Sigmoid colon (tissue), 7 donors: ENCODE measurements around the gene MAPK10. TPM values are rescaled to one million over a fixed set of nuclear protein-coding genes. Genes with fewer than 3 reads are reported as not detected.

Experiments
- DNase-seq: peaks from one replicate; pipeline ENCODE4 v3.0.0-alpha.2; 2019
- H3K27ac ChIP-seq, 4 donors: fragments of 200-600 bp; sonication (generic); one replicate each; pipeline ENCODE4 v1.5.1; 2016 to 2019; ENCODE audit warnings: mild to moderate bottlenecking in 1 of 4
- H3K27me3 ChIP-seq, 3 donors: fragments of 200-600 bp; sonication (generic); one replicate each; pipeline ENCODE4 v1.5.1; 2019; ENCODE audit warnings: mild to moderate bottlenecking in 1 of 3
- H3K36me3 ChIP-seq, 4 donors: fragments of 200-600 bp; sonication (generic); one replicate each; pipeline ENCODE4 v1.5.1; 2016 to 2019
- H3K4me1 ChIP-seq, 4 donors: fragments of 200-600 bp; sonication (generic); one replicate each; pipeline ENCODE4 v1.5.1; 2017 to 2019
- H3K4me3 ChIP-seq, 4 donors: fragments of 200-600 bp; sonication (generic); one replicate each; pipeline ENCODE4 v1.5.1; 2017 to 2019; ENCODE audit warnings: mild to moderate bottlenecking in 2 of 4, moderate library complexity in 1 of 4
- H3K9me3 ChIP-seq, 4 donors: fragments of 200-600 bp in 3 of 4; sonication (generic) in 3 of 4; one replicate each; pipeline versions ENCODE4 v1.5.1 to v1.6.1; 2013 to 2019
- EP300 ChIP-seq, 4 donors: sonication (generic); formaldehyde crosslinking; IDR thresholded peaks; one replicate each; pipeline ENCODE4 v1.6.1; 2017; ENCODE audit warnings: antibody characterized with exemption in 4 of 4
- POLR2A ChIP-seq, 2 donors: fragments of 450-650 bp; IDR thresholded peaks; one replicate each; pipeline ENCODE4 v1.6.1; 2016; ENCODE audit warnings: antibody characterized with exemption in 2 of 2, mild to moderate bottlenecking in 2 of 2, moderate library complexity in 2 of 2
- POLR2AphosphoS5 ChIP-seq, 4 donors: sonication (generic); formaldehyde crosslinking; IDR thresholded peaks; one replicate each; pipeline ENCODE4 v1.6.1; 2017; ENCODE audit warnings: antibody characterized with exemption in 4 of 4
- WGBS, 2 donors: extraction: QIAGEN DNeasy Blood & Tissue Kit; methylation state at CpG; one replicate each; pipeline ENCODE4 v1.1.7; 2013; 5-methylcytosine and 5-hydroxymethylcytosine counted together
- intact Hi-C: fragments of 100-400 bp; cut with DNase I; formaldehyde crosslinking; loops from one replicate; pipeline ENCODE4 v1.15.1; 2023
- polyA plus RNA-seq, 3 donors: library from polyadenylated mRNA; stranded (reverse); fragments of 200-250 nt; gene quantifications; one replicate each; pipeline ENCODE4 v1.2.3, GENCODE V29; 2013
- total RNA-seq, 4 donors: library from RNA; depleted of rRNA; stranded (reverse); fragments of >200 nt; gene quantifications; one replicate each; pipeline ENCODE4 v1.1.0, GENCODE V29; 2016
- TF ChIP-seq, protein P1 (sequence below), 4 experiments: fragments of 450-650 bp in 3 of 4; fragments of 200-600 bp in 1 of 4; IDR thresholded peaks; one replicate each; pipeline ENCODE4 v1.5.1; 2016 to 2019; ENCODE audit warnings: antibody characterized with exemption in 4 of 4, mild to moderate bottlenecking in 3 of 4, moderate library complexity in 2 of 4
- donor health status: healthy with polysubstance abuse.
- donor health status: Bipolar disorder and iron deficiency.
- donor health status: healthy.

MAPK10 gene
- total and polyA plus RNA-seq, 7 donors, result 3.0 to 28.5 (median 24.3) TPM

DNA sequence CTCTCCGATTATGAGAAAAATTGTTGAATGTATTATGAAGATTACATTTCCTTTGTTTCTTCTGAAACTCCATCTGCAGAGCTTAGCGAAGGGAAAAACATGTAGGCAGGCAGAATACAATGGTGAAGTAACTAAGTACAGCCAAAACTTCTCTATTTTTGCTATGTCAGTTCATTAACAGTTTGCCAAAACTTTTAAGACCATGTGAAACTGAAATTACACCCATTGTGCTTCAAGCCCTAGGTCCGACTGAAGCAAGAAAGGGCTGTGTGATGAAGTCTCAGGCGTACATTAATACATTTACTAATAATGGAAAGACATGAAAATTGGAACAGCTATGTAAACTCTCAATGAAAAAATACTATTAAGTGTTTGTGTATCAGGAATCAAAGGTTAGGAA is 398.0 kb downstream of the MAPK10 start:
- Histone ChIP-seq H3K9me3 (no peaks in the 10 kb centered on the region), H3K36me3 (no peaks in the 10 kb centered on the region), H3K27ac (no peak overlapping the region), H3K4me3 (no peak overlapping the region), H3K4me1 (peaks cover 0 to 14% (median 13%) of the 10 kb centered on the region in 4 donors), H3K27me3 (no peaks in the 10 kb centered on the region)
- no peak for DNase-seq
- intact Hi-C loops, result no loop called here
- TF ChIP-seq POLR2AphosphoS5 (IDR thresholded peaks at IDR 0.05), result no peak
- TF ChIP-seq EP300 (IDR thresholded peaks at IDR 0.05), result no peak
- TF ChIP-seq POLR2A (IDR thresholded peaks at IDR 0.05), result no peak
- TF ChIP-seq, protein P1, sequence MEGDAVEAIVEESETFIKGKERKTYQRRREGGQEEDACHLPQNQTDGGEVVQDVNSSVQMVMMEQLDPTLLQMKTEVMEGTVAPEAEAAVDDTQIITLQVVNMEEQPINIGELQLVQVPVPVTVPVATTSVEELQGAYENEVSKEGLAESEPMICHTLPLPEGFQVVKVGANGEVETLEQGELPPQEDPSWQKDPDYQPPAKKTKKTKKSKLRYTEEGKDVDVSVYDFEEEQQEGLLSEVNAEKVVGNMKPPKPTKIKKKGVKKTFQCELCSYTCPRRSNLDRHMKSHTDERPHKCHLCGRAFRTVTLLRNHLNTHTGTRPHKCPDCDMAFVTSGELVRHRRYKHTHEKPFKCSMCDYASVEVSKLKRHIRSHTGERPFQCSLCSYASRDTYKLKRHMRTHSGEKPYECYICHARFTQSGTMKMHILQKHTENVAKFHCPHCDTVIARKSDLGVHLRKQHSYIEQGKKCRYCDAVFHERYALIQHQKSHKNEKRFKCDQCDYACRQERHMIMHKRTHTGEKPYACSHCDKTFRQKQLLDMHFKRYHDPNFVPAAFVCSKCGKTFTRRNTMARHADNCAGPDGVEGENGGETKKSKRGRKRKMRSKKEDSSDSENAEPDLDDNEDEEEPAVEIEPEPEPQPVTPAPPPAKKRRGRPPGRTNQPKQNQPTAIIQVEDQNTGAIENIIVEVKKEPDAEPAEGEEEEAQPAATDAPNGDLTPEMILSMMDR (IDR thresholded peaks at IDR 0.05), result no peak
- WGBS, 2 donors, result 85 to 91% methylated on average over 4 of the region's 4 CpGs

DNA sequence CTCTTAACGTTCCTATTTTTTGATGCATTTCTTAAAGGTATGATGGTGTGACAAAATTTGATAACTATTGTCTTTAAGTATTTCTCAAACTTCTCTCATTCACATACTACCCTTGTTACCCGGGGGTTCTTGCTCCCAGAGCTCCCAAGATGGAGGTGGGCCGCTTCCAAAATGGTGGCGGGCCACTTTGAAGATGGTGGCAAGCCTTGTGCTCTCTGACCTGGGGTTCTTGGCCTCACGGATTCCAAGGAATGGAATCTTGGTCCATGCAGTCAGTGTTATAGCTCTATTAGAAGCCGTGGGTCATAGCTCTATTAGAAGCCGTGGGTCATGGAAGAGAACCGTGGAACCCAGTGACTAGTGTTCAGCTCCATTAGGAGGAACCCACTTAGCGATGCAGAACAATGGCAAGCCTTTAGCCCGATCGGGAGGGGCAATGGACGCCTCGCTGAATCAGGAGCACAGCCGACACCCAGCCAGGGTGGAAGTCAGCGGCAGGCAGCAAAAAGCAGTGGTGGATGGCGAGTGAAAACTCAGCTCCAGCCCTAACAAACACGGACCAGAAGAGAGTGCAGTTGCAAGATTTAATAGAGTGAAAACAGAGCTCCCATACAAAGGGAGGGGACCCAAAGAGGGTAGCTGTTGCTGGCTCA is 403.4 kb downstream of the MAPK10 start:
- TF ChIP-seq POLR2A (IDR thresholded peaks at IDR 0.05) (no peak), POLR2AphosphoS5 (IDR thresholded peaks at IDR 0.05) (no peak)
- intact Hi-C loops, result no loop called here
- no peak overlapping the region for H3K4me3 ChIP-seq
- no peaks in the 10 kb centered on the region for H3K27me3 ChIP-seq
- no peaks in the 10 kb centered on the region for H3K9me3 ChIP-seq
- H3K36me3 ChIP-seq, result no peaks in the 10 kb centered on the region
- no peak overlapping the region for H3K27ac ChIP-seq
- WGBS, 2 donors, result 95% methylated on average over 17 of the region's 17 CpGs
- H3K4me1 ChIP-seq, result no peaks in the 10 kb centered on the region
- DNase-seq, result no peak

DNA sequence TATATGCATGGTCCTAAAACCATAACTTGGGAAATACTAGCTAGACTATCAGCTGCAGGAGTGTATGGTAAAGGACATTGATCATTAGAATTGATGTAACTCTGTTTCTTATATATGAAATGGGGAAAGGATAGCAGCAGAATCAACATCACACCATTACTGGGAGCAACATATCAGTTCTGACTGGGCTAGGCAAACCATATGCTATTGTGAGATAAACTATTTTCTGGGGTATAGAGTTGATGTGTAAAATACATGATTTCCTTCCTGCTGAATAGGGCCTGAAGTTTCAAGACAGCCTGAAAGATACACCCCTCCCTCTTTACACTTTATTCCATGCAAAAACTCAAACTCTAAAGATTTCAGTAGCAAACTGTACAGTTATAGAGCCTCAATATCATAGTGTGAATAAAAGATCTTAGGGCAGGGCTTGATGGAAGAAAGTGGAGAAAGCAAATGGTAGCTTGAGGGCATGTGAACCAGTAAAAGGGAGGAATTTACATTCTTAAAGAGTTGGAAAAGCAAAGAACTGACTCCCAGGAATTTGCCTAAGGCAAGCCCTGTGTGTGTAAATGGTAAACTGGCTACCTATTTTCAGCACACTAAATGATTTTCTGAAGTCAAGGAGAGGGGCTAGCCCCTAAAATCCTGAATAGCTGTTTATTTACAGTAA is 404.1 kb downstream of the MAPK10 start:
- Histone ChIP-seq H3K4me3 (no peak overlapping the region), H3K36me3 (no peaks in the 10 kb centered on the region), H3K9me3 (no peaks in the 10 kb centered on the region), H3K27me3 (no peaks in the 10 kb centered on the region), H3K27ac (no peak overlapping the region), H3K4me1 (no peaks in the 10 kb centered on the region)
- intact Hi-C loops, result no loop called here
- TF ChIP-seq POLR2AphosphoS5 (IDR thresholded peaks at IDR 0.05) (no peak), POLR2A (IDR thresholded peaks at IDR 0.05) (no peak), EP300 (IDR thresholded peaks at IDR 0.05) (no peak)
- TF ChIP-seq, protein P1 (IDR thresholded peaks at IDR 0.05), result no peak
- no peak for DNase-seq

DNA sequence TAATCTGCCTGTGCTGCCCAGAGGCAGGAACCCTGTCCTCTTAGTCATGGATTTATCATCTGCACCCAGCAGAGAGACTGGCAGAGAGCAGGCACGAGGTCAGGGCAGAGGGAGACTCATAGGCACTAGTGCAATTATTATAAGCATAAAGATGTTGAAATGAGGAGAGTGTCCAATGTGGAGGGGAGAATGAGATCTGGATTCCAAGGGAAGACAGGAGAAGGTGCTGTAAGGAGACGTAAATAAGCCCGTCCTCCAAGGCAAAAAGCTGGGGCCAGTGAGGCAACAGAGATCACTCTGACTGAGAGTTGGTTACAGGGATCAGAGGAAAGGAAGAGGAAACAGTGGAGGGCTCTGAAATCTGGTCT is 406.2 kb downstream of the MAPK10 start:
- no peak for DNase-seq
- no peak overlapping the region for H3K27ac ChIP-seq
- no peaks in the 10 kb centered on the region for H3K36me3 ChIP-seq
- no peaks in the 10 kb centered on the region for H3K9me3 ChIP-seq
- no peak overlapping the region for H3K4me3 ChIP-seq
- H3K4me1 ChIP-seq, result no peaks in the 10 kb centered on the region
- WGBS, 2 donors, result 89 to 94% methylated on average over 3 of the region's 3 CpGs
- H3K27me3 ChIP-seq, result no peaks in the 10 kb centered on the region
- intact Hi-C loops, result no loop called here
- TF ChIP-seq POLR2AphosphoS5 (IDR thresholded peaks at IDR 0.05), result no peak
- TF ChIP-seq, protein P1 (IDR thresholded peaks at IDR 0.05), result no peak
- TF ChIP-seq POLR2A (IDR thresholded peaks at IDR 0.05), result no peak
- TF ChIP-seq EP300 (IDR thresholded peaks at IDR 0.05), result no peak

DNA sequence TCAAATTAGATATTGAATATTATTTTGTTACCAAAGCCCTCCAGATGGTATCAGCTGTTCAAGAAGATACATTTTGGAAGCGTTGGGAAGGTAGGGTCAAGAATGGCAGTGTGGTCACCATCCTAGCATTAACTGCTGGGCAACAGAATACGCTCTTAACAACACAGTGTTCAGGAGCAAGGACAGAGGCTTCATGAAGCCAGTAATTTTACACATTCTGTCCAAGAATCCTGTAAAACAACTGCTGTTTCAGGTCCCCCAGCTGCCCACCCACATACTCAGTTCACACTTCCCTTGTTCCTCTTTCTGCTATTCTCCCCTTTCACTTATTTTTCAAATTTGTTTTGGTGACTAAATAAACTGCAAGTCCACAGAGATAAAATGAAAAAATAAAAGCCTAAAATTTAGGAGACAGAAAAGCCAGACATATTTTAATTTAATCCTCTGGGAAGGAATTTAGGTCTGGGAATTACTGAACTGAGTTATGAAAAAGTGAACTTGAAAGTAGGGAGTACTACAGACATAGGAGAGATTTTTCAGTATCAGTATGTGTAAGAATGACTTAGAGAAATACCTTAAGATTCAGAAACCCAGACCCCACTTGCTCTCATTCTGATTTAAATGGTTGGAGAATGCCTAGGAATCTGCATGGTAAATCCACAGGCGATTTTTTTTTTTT is 406.7 kb downstream of the MAPK10 start:
- DNase-seq, result no peak
- H3K4me3 ChIP-seq, result no peak overlapping the region
- intact Hi-C loops, result no loop called here
- H3K9me3 ChIP-seq, result no peaks in the 10 kb centered on the region
- 82 to 84% methylated on average over 3 of the region's 3 CpGs for WGBS, 2 donors
- no peaks in the 10 kb centered on the region for H3K27me3 ChIP-seq
- H3K4me1 ChIP-seq, result no peaks in the 10 kb centered on the region
- H3K36me3 ChIP-seq, result no peaks in the 10 kb centered on the region
- no peak overlapping the region for H3K27ac ChIP-seq
- TF ChIP-seq POLR2A (IDR thresholded peaks at IDR 0.05) (no peak), POLR2AphosphoS5 (IDR thresholded peaks at IDR 0.05) (no peak), EP300 (IDR thresholded peaks at IDR 0.05) (no peak)
- TF ChIP-seq, protein P1 (IDR thresholded peaks at IDR 0.05), result no peak
